H1 (cell line): ENCODE measurements around the gene CTPS2. TPM values are rescaled to one million over a fixed set of nuclear protein-coding genes. Genes with fewer than 3 reads are reported as not detected.

Source experiments
- BCL11A ChIP-seq, 2 experiments: IDR thresholded peaks; one replicate each; pipeline ENCODE4 v1.6.1; 2011; ENCODE audit warnings: low read depth in 2 of 2, low read length in 2 of 2, mild to moderate bottlenecking in 2 of 2
- CREB1 ChIP-seq: IDR thresholded peaks from 2 replicates; pipeline ENCODE4 v1.6.1; 2012; ENCODE audit warnings: inconsistent platforms
- RBBP5 ChIP-seq: IDR thresholded peaks from 2 replicates; pipeline ENCODE4 v1.7.1; 2012; ENCODE audit warnings: low read depth, mild to moderate bottlenecking, inconsistent platforms, low read length, moderate library complexity, borderline replicate concordance
- RNF2 ChIP-seq: fragments of 200-900, 300-1000 bp; sonication (generic); IDR thresholded peaks from 2 replicates; pipeline ENCODE4 v1.7.1; 2016; ENCODE audit warnings: borderline replicate concordance, low read depth, mild to moderate bottlenecking, antibody characterized with exemption, low read length; ENCODE audit not compliant: poor library complexity, severe bottlenecking; ENCODE audit errors: missing control alignments
- YY1 ChIP-seq: IDR thresholded peaks from 2 replicates; pipeline ENCODE4 v1.6.1; 2011; ENCODE audit warnings: low read depth, mild to moderate bottlenecking, low read length
- polyA plus RNA-seq, 7 experiments: library from polyadenylated mRNA; depleted of rRNA in 3 of 7; stranded (reverse) in 5 of 7; unstranded in 2 of 7; fragments of >200 nt in 5 of 7; fragments of 200-250 nt in 2 of 7; gene quantifications; 1 replicate in 5 of 7; 2 replicates in 1 of 7; 4 replicates in 1 of 7; pipeline versions ENCODE4 v1.2.1 to v1.2.3, GENCODE V29; 2011 to 2013; ENCODE audit warnings: missing spikeins in 2 of 7, mixed read lengths in 2 of 7
- total RNA-seq: library from RNA; stranded (reverse); fragmentation: NEBNext Ultra II Directional; extraction: Animal tissue kit (Norgen Biotek cat#: 25700); gene quantifications from 2 replicates; pipeline ENCODE4 v1.2.1, GENCODE V29; 2021
- TF ChIP-seq, protein P1 (sequence below): fragments of 300-600 bp; sonication (generic); IDR thresholded peaks from 2 replicates; pipeline ENCODE4 v1.7.1; 2012; ENCODE audit warnings: low read length, moderate library complexity, mild to moderate bottlenecking, inconsistent platforms; ENCODE audit not compliant: insufficient replicate concordance
- TF ChIP-seq, protein P2 (sequence below): IDR thresholded peaks from 2 replicates; pipeline ENCODE4 v1.6.1; 2012; ENCODE audit warnings: inconsistent platforms

The CTPS2 gene
- total and polyA plus RNA-seq, 2 of the 8 experiments (the other 6 are each of a cell fraction or from before 2014, with no cell fraction given), result 17.1 to 34.0 TPM

DNA sequence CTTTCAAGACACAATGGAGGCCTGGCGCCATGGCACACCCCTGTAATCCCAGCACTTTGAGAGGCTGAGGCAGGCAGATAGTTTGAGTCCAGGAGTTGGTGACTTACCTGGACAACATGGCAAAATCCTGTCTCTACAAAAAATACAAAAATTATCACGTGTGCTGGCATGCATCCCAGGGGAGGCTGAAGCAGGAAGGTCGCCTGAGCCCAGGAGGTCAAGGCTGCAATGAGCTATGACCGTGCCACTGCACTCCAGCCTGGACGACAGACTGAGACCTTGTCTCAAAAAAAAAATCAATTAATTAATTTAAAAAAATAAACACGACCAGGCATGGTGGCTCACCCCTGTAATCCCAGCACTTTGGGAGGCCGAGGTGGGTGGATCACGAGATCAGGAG is 2.0 kb upstream of the CTPS2 start (continued):
- TF ChIP-seq, protein P1, sequence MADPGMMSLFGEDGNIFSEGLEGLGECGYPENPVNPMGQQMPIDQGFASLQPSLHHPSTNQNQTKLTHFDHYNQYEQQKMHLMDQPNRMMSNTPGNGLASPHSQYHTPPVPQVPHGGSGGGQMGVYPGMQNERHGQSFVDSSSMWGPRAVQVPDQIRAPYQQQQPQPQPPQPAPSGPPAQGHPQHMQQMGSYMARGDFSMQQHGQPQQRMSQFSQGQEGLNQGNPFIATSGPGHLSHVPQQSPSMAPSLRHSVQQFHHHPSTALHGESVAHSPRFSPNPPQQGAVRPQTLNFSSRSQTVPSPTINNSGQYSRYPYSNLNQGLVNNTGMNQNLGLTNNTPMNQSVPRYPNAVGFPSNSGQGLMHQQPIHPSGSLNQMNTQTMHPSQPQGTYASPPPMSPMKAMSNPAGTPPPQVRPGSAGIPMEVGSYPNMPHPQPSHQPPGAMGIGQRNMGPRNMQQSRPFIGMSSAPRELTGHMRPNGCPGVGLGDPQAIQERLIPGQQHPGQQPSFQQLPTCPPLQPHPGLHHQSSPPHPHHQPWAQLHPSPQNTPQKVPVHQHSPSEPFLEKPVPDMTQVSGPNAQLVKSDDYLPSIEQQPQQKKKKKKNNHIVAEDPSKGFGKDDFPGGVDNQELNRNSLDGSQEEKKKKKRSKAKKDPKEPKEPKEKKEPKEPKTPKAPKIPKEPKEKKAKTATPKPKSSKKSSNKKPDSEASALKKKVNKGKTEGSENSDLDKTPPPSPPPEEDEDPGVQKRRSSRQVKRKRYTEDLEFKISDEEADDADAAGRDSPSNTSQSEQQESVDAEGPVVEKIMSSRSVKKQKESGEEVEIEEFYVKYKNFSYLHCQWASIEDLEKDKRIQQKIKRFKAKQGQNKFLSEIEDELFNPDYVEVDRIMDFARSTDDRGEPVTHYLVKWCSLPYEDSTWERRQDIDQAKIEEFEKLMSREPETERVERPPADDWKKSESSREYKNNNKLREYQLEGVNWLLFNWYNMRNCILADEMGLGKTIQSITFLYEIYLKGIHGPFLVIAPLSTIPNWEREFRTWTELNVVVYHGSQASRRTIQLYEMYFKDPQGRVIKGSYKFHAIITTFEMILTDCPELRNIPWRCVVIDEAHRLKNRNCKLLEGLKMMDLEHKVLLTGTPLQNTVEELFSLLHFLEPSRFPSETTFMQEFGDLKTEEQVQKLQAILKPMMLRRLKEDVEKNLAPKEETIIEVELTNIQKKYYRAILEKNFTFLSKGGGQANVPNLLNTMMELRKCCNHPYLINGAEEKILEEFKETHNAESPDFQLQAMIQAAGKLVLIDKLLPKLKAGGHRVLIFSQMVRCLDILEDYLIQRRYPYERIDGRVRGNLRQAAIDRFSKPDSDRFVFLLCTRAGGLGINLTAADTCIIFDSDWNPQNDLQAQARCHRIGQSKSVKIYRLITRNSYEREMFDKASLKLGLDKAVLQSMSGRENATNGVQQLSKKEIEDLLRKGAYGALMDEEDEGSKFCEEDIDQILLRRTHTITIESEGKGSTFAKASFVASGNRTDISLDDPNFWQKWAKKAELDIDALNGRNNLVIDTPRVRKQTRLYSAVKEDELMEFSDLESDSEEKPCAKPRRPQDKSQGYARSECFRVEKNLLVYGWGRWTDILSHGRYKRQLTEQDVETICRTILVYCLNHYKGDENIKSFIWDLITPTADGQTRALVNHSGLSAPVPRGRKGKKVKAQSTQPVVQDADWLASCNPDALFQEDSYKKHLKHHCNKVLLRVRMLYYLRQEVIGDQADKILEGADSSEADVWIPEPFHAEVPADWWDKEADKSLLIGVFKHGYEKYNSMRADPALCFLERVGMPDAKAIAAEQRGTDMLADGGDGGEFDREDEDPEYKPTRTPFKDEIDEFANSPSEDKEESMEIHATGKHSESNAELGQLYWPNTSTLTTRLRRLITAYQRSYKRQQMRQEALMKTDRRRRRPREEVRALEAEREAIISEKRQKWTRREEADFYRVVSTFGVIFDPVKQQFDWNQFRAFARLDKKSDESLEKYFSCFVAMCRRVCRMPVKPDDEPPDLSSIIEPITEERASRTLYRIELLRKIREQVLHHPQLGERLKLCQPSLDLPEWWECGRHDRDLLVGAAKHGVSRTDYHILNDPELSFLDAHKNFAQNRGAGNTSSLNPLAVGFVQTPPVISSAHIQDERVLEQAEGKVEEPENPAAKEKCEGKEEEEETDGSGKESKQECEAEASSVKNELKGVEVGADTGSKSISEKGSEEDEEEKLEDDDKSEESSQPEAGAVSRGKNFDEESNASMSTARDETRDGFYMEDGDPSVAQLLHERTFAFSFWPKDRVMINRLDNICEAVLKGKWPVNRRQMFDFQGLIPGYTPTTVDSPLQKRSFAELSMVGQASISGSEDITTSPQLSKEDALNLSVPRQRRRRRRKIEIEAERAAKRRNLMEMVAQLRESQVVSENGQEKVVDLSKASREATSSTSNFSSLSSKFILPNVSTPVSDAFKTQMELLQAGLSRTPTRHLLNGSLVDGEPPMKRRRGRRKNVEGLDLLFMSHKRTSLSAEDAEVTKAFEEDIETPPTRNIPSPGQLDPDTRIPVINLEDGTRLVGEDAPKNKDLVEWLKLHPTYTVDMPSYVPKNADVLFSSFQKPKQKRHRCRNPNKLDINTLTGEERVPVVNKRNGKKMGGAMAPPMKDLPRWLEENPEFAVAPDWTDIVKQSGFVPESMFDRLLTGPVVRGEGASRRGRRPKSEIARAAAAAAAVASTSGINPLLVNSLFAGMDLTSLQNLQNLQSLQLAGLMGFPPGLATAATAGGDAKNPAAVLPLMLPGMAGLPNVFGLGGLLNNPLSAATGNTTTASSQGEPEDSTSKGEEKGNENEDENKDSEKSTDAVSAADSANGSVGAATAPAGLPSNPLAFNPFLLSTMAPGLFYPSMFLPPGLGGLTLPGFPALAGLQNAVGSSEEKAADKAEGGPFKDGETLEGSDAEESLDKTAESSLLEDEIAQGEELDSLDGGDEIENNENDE, result no peak
- TF ChIP-seq, protein P2, sequence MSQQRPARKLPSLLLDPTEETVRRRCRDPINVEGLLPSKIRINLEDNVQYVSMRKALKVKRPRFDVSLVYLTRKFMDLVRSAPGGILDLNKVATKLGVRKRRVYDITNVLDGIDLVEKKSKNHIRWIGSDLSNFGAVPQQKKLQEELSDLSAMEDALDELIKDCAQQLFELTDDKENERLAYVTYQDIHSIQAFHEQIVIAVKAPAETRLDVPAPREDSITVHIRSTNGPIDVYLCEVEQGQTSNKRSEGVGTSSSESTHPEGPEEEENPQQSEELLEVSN, result no peak
- TF ChIP-seq RNF2 (no peak), YY1 (no peak), CREB1 (no peak), BCL11A (IDR thresholded peaks at IDR 0.05; ENCODE audit: low read depth in 2 of 2, low read length in 2 of 2) (no peak), RBBP5 (no peak)
